ENCODE results near the gene MTLN. TPM values are rescaled to one million over a fixed set of nuclear protein-coding genes. Genes with fewer than 3 reads are reported as not detected.
"Not testable (repeated sequence)": the region's sequence is repeated elsewhere in the genome, so short reads cannot be mapped to it uniquely, and the experiment has no call there.

MTLN gene
- total RNA-seq, 1 donor: 45.8 TPM

DNA sequence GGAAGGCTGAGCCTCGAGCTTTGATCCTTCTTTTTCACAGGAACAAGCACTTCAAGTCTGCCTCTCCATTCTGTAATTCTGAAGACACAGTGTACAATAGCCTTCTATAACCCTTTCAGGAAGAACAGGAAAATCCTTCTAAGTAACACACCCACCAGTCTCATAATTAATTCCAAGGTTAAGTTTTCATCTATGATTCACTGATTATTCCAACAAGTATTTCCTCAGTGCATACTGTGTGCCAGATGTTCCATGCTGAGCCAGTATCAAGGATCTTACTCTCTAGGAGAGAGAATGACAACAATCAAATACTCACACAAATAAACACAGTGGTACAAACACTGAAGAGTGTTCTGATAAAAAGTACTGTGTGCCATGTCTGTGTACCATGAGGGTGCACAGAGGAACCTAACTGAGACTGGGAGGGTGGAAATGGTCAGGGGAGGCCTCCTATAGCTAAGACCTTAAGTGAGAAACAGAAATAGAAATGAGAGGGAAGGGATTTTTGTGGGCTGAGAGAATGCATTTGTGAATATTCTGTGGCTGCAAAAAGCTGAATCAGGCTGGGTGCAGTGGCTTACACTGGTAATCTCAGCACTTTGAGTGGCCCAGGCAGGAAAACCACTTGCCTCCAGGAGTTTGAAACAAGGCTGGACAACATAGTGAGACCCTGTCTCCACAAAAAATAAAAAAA, 7.3 kb upstream of the MTLN start:
- no peak overlapping the region for H3K4me3 ChIP-seq (ENCODE audit: low read depth, low read length)
- TF ChIP-seq, protein P1, sequence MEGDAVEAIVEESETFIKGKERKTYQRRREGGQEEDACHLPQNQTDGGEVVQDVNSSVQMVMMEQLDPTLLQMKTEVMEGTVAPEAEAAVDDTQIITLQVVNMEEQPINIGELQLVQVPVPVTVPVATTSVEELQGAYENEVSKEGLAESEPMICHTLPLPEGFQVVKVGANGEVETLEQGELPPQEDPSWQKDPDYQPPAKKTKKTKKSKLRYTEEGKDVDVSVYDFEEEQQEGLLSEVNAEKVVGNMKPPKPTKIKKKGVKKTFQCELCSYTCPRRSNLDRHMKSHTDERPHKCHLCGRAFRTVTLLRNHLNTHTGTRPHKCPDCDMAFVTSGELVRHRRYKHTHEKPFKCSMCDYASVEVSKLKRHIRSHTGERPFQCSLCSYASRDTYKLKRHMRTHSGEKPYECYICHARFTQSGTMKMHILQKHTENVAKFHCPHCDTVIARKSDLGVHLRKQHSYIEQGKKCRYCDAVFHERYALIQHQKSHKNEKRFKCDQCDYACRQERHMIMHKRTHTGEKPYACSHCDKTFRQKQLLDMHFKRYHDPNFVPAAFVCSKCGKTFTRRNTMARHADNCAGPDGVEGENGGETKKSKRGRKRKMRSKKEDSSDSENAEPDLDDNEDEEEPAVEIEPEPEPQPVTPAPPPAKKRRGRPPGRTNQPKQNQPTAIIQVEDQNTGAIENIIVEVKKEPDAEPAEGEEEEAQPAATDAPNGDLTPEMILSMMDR (IDR thresholded peaks at IDR 0.05; ENCODE audit: insufficient read depth, low read depth, low read length): no peak
- peak; percentile 36 for DNase-seq (ENCODE audit: low read depth)

DNA sequence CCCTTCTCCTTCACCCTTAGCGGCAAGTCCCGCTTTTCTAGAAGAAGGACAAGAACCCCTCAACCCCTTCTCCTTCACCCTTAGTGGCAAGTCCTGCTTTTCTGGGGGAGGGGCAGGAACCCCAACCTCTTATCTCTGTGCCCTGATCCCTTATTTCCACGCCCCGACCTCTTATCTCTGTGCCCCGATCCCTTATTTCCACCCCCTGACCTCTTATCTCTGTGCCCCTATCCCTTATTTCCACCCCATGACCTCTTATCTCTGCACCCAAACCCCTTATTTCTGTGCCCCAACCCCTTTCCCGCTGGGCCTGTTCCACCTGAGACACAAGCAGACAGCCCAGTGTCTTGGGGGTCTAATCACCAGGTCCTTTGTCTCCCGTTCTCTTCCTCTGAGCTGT, 6.5 kb upstream of the MTLN start:
- H3K4me3 ChIP-seq (ENCODE audit: low read depth, low read length); DNase-seq (ENCODE audit: low read depth): not testable (repeated sequence)

DNA sequence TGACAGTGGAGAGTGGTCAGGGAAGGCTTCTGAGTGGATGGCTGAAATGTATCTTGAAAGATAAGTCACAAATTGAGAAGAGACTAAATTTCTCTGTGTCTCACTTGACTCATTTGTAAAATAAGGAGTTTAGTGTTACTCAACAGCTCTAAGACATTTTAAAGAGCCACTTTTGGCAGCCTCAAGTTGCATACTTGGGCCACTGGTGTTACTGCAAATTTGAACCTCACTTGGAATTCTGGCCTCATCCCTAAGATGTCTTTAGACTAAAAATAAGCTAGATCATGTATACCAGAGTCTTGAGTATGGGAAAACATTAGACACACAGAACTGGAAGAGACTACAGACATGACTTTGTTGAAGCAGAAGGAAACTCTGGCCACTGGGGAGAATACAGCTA, 4.5 kb upstream of the MTLN start:
- TF ChIP-seq, protein P1 (IDR thresholded peaks at IDR 0.05; ENCODE audit: insufficient read depth, low read depth, low read length): no peak
- DNase-seq (ENCODE audit: low read depth): no peak
- no peak overlapping the region for H3K4me3 ChIP-seq (ENCODE audit: low read depth, low read length)

DNA sequence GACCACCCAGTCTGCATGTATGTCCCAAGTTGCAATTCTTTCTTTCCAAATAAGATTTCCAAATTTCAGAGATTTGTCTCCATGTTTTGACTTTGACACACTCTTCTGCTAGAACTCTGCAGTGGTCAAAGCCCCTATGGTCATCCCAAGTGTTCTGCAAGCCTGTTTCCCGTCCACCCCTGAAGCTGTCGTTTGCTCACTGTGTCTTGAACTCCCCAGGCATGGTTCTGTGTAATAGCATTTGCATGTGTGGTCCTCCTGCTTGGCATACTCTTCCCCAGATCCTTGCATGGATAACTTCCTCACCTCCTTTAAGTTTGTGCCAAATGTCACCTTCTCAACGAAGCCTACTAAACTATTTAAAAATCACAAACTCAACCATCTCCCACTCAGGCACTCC, 3.9 kb upstream of the MTLN start:
- no peak for DNase-seq (ENCODE audit: low read depth)
- no peak overlapping the region for H3K4me3 ChIP-seq (ENCODE audit: low read depth, low read length)
- TF ChIP-seq, protein P1 (IDR thresholded peaks at IDR 0.05; ENCODE audit: insufficient read depth, low read depth, low read length): no peak

DNA sequence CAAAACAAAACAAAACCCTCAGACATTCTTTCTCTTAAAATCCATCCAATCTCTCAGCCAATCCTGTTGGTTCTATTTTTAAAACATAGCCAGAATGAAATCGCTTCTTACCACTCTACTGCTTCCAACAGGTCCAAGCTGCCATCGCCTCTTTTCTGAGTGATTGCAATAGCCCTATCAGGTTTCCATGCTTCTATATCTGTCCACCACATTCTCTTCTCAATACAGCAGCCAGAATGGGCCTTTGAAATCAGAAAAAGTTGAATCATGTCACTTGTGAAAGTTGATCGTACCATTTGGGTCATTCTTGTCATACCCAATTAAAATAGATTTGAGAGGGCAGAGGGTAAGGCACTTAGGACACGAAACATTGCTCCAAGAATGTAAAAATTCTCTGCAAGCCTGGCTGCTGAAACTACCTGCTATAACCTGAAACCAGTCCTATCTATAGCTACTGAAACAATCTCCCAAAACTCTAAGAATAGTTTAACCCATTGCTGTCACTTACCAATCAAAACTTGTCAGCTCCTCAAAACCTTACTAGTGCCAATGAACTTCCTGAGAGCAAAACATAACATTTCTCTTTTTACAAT, 3.3 kb upstream of the MTLN start:
- TF ChIP-seq, protein P1 (IDR thresholded peaks at IDR 0.05; ENCODE audit: insufficient read depth, low read depth, low read length): no peak
- no peak overlapping the region for H3K4me3 ChIP-seq (ENCODE audit: low read depth, low read length)
- no peak for DNase-seq (ENCODE audit: low read depth)

DNA sequence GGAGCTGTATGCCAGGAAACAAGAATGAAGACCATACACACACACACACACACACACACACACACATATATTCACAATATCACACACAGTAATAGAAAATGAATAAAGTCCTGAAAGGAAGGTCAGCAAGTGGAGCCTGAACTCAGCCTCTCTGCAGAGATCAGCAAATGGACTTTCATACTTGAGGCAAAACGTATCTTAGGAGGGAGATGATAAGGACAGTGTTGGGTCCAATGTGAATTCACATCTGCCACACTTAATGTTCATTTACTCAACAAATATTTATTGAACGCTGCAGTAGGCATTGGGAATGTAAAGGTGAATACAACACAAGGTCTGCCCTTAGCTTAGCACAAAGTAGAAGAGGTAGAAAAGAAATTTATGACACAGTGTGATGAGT, 2.7 kb upstream of the MTLN start:
- H3K4me3 ChIP-seq (ENCODE audit: low read depth, low read length): no peak overlapping the region
- TF ChIP-seq, protein P1 (IDR thresholded peaks at IDR 0.05; ENCODE audit: insufficient read depth, low read depth, low read length): no peak
- DNase-seq (ENCODE audit: low read depth): no peak

DNA sequence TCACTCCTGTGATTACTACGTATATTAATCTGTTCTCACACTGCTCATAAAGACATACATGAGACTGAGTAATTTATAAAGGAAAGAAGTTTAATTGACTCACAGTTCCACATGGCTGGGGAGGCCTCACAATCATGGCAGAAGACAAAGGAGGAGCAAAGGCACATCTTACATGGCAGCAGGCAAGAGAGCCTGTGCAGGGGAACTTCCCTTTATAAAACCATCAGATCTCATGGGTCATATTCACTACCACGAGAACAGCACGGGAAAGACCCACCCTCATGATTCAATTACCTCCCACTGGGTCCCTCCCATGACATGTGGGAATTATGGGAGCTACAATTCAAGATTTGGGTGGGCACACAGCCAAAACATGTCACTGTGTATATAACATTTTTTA, 1.2 kb upstream of the MTLN start:
- not testable (repeated sequence) for DNase-seq (ENCODE audit: low read depth)

More for the DNA sequence above, 1.2 kb upstream of the MTLN start:
- H3K4me3 ChIP-seq (ENCODE audit: low read depth, low read length): not testable (repeated sequence)

Measured in fibroblast of villous mesenchyme (primary cell).